GM18526 (cell line): ENCODE results near the gene FIGLA.

Experiments used
- POLR2A ChIP-seq: IDR thresholded peaks from 3 replicates; pipeline ENCODE4 v1.6.1; 2011; ENCODE audit not compliant: insufficient read length; ENCODE audit errors: extremely low read depth

The FIGLA gene

DNA sequence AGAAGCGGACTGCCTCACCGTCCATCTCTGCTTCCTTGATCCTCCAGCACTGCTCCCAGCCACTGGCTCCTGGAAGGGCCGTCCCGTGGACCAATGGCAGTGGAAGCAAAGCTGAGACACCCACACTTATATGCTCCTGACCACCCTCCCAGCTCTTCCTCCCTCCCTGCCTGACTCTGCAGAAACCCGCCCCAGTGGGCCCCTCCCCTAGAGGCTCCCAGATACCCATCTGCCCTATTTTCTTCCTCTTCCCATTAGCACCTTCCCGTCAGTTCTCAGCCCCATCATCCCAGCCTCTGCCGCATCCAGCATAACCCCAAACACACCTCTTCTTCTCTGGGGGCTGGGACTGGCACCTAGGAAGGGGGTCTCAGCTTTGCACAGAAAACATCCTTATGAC is 30.1 kb upstream of the FIGLA start, which contains the start of gene CLEC4F:
CLEC4F (minus strand) TSS at position 101 of the 400 bp plus-strand sequence; CDS start at position 25, 76 bp downstream.
- no peak for TF ChIP-seq POLR2A

DNA sequence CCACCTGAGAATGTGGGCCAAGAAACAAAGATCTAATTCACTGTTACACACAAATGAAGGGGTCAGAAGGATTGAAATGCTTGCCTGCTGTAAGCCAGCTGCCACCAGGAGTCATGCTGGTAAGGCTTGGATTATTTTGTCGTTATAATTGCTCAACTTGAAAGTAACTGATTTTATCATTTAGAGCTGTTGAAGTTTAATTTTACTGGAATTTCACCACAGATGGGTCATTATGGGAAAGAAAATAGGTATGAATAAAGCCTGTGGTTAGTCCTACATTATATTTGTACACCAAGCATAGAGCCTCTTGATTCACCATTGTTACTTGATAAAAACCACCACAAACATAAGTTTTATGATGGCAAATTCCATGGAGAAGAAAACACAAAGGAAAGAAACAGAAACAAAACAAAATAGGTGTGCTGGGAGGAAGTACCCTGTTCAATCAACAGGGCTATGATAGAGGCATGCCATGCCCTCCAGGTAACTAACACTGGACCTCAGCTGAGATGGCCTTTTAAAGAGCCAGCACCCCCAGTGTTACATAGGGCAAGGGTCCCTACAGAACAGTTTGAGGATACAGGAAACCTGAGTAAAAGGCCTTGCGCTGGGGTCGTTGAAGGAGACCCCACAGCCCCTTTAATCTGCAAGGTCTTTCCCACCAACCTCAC is 27.0 kb upstream of the FIGLA start:
- no peak for TF ChIP-seq POLR2A

DNA sequence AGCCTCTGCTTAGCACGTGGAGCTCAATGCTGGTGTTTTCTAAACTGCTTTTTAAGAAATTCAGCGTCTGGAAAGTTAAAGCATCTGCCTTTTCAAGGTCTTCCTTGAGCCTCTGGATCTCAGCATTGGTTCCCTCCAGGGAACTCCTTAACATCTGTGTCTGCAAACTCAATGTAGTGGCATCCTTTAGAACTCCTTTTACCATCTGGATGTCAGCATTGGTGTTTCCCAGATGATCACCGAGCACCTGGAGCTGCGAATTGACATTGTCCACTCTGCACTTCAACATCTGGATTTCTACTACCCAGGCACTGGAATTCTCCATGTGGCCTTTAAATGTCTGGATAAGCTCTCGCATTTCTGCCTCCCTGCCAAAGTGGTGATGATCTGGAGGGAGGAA is 26.3 kb upstream of the FIGLA start:
- no peak for TF ChIP-seq POLR2A

DNA sequence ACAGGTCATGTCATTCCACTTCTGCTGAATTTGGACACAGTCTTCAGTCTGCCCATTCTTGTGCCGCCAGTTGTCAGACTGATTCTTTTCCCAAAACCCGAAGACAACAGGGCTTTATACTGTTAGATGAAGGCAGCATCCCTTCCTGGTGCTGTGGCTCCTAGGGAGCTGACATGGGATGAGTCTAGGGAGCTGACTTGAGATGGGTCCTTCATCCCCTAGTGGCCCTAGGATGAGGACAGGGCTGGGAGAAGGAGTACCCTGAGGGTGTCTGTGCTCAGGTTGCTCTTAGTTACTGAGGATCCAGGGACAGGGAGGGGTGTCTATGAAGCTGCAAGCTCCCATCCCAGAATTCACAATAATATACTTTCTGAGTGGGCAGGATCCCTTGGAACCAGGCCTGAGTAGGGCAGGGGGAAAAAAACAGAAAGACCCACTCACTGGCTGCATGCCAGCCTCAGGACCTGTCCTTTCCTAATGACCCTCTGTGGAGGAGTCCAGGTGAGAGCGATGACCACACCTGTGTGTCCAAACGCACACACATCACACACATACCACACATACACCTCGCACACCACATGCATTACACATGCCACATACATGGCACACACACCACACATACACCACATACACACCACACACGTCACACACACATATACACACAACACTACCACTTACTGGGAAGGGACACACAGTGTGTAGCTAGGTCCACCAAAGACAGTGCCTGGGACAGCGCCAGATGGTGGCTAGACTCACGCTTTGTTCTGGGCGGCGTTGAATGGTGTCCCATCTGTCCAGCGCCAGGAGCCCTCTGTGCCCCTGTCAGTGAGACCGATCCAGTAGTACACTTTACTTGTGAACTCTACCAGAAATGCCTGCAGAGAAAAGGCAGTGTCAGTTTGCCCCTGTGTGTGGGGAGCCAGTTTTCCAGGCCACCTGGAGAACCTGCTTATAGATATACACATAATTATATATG is 18.8 kb upstream of the FIGLA start:
- no peak for TF ChIP-seq POLR2A

DNA sequence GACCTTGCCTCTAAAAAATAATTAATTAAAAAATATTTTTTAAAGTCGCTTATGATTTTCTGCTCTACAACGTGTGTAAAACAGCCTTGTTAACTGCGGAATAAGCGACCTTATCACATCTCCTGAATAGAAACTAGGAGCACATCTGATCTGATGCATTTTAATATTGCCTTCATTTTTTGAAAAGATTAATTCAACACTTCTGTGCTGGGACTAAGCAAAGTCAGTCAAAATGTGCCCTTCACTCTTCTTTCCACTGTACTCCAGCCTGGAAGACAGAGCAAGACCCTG is 17.3 kb upstream of the FIGLA start:
- TF ChIP-seq POLR2A: no peak

DNA sequence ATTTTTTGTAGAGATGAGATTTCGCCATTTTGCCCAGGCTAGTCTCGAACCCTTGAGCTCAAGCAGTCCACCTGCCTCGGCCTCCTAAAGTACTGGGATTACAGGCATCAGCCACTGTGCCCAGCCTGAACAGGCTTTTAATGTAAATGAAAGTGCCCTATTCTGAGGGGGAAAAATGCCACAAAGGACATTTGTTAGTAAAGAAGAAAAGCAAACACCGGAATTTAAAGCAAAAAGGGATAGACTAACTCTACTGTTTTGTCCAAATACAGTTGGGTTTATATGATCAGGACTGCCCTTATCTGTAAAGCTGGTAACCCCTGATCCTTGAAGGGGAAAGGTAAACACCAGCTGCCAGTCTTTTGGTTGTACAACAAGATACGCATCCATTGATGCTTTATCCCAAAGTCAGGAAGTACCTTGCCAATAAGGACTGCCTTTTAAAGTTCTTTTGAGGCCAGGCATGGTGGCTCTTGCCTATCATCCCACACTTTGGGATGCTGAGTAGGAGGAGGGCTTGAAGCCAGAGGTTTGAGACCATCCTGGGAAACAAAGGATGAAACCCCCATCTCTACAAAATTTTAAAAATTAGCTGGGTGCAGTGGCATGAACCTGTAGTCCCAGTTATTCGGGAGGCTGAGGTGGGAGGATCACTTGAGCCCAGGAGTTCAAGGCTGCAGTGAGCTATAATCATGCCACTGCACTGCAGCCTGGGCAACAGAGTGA is 16.8 kb upstream of the FIGLA start:
- no peak for TF ChIP-seq POLR2A

DNA sequence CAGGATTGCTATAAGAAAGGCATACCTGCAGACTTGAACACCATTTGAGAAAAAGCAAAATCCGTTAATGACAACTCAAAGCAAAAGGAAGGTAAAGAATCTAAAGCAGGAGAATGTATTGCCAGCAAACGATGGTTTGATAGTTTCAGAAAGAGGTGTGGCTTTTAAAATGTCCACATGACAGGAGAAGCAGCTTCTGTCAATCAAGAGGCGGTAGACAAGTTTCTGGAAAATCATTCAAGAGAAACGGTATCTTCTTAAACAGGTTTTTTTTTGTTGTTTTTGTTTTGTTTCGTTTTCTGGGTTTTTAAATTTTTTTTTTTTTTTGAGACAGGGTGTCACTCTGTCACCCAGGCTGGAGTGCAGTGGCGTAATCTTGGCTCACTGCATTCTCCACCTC is 16.2 kb upstream of the FIGLA start:
- TF ChIP-seq POLR2A: no peak

DNA sequence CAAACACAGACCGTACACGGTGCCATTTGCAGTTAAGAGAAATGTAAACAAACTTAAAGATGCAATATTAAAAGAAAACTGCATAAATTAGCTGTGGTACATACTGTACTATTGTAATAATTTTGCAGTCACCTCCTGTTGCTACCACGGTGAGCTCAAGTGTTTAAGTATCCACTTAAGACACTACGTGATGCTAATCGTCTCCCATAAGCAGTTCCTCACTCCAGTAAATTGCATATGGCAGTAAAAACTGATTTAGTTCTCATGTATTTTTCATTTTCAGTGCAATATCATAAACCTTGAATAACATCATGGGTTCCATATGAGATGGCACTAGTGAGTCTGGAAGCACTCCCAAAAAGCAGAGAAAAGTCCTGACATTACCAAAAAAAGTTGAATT is 15.6 kb upstream of the FIGLA start:
- TF ChIP-seq POLR2A: no peak

DNA sequence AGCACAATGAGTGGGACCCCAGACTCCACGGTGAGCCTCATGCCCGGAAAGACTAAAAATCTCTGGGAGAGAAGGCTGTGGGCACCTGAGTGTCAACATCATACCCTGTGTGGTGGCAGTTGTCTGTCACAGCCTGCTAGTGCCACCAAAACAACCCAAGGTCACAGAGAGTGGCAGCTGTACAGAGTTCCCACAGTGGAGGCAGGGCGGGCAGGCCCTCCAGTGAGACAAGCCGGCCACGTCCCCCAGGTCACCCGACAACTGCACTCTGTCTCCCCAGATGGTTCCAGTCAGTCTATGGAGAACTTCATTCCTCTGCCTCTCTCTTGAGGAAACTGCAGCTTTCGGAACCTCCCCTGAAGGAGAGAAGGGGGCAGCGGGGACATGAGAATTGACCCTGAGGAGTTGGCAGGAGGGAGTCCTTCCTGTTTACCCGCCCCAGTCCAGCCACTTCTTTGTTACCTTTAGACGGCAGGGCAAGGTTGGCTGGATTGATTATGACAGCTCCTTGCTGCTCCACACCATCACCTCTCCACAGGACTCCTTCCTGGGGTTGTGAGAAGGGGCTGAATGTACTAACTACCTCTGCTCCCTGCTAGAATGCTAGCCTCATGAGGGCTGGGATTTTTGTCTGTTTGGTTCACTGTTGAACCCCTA is 11.3 kb upstream of the FIGLA start:
- TF ChIP-seq POLR2A: no peak

DNA sequence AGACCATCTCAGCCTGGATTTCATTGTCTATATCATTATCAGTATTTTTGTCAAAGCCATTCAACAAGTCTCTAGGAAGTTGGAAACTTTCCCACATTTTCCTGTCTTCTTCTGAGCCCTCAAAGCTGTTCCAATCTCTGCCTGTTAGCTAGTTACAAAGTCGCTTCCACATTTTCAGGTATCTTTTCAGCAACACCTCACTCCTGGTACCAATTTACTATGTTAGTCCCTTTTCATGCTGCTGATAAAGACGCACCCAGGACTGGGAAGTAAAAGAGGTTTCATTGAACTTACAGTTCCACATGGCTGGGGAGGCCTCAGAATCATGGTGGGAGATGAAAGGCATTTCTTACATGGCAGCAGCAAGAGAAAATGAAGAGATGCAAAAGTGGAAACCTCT is 9.3 kb upstream of the FIGLA start:
- TF ChIP-seq POLR2A: no peak

DNA sequence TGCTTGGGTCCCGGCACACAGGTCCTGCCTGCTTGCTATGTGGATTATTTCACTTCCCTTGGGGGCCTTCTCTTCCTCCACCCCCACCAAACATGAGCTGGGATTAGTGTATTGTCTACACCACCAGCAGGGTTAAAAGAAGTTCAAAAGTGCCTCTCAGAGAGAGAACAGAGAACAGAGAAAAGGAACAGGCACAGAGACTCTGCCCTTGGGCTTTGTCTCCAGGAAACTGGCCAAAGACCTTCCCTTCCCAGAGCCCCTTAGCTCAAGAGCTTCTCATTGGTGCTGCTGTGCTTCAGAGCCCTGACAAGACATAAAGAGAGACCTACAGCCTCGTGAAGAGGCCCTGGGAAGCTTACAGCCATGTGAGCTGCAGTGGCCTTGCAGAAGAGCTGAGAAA is 7.1 kb upstream of the FIGLA start:
- no peak for TF ChIP-seq POLR2A

DNA sequence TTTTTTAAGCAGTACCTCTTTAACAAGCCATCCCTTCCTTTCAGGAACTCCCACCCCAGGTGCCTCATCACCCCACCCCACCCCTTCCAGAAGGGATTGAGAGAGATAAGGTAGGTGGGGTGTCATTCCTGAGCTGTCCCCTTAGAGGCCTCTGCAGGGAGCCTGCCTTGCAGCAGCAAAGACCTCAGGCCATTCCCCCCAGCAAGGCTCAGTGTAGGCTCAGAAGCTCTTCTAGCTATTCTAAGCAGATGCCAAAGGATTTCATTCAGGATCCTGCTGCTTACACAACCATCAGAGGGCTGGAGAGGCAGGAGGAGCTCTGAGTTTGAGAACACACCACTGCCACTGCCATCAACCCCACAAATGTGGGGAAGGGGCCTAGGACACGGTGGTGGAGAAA is 5.8 kb upstream of the FIGLA start:
- TF ChIP-seq POLR2A: no peak

DNA sequence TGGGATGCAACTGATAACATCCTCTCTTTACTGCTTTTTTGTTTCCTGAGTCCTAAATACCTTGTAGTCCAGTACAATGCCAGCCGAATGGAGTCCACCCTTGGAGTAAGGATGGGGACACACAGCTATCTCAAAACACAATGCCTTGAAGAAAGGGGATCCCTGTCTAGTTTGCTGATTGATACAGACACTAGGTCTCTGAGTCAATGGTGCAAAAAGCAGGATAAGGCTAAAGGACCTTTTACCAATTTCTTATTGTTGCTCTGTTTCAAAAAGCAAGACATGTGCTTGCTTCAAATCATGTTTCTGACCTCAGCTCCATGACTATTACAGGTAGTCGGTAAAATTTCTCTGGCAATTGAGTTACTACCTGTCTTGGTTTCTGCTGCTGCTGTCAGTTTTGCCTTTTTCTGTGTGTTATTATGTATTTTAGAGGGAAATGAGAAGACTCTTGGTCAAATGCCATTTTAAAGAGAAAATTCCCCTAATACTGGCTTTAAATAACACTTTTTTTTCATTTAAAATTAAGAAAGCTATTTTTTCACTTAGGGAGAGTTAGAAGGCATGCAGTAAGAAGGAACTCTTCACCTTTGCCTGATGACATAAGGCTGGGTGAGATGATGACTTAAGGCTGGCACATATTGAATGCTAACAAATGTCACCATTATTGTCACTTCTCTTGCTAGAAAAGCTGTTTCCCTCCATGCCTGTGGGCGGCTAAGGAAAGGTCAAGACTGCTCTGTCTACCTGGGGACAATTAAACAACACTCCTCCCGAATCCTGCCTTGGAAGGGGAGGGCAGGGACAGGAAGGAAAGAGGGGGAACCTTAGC is 4.9 kb upstream of the FIGLA start:
- no peak for TF ChIP-seq POLR2A

DNA sequence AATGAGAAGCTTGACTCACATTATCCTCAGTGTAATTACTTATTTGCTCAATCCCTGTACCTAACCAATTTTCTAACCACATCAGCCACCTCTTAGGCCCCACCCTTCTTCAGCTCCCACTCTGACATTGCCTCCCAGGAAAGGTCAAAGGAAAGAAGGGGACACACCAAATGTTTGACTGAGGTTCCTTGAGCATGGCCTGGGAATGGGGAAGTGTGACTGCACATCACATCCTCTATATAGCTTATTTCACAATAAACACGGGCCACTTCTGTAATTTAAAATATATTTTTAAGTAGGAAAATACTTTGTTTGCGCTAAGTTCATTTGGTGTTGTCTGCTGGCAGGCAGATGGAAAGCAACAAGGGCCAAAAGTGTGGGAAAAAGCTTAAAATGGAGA is 3.0 kb upstream of the FIGLA start:
- no peak for TF ChIP-seq POLR2A
